ENCODE data around the gene HNRNPA2B1.

Gene HNRNPA2B1

GRCh38 chr7:26141077-26141476 is 59.5 kb downstream of the HNRNPA2B1 start:
- DNase-seq: no peak

GRCh38 chr7:26140380-26140779 is 60.2 kb downstream of the HNRNPA2B1 start:
- no peak for DNase-seq
